Hepatocyte (in vitro differentiated cells): ENCODE measurements around the gene XIRP2. TPM values are rescaled to one million over a fixed set of nuclear protein-coding genes. Genes with fewer than 3 reads are reported as not detected.
"Not testable (repeated sequence)": the region's sequence is repeated elsewhere in the genome, so short reads cannot be mapped to it uniquely, and the experiment has no call there.

Experiments used
- DNase-seq: peaks from one replicate; pipeline ENCODE4 v3.0.0-alpha.2; 2016; ENCODE audit warnings: low spot score
- H2AFZ ChIP-seq: fragments of 200-600 bp; sonication (generic); 2 replicates; pipeline ENCODE4 v1.6.0; 2016; ENCODE audit warnings: antibody characterized with exemption, mild to moderate bottlenecking
- H3K27ac ChIP-seq: fragments of 200-600 bp; sonication (generic); 2 replicates; pipeline ENCODE4 v1.5.1; 2016; ENCODE audit warnings: mild to moderate bottlenecking
- H3K27me3 ChIP-seq: fragments of 200-600 bp; sonication (generic); 2 replicates; pipeline ENCODE4 v1.6.1; 2016
- H3K36me3 ChIP-seq: fragments of 200-600 bp; sonication (generic); replicated peaks from 2 replicates; pipeline ENCODE4 v1.5.1; 2016; ENCODE audit warnings: low read depth; ENCODE audit not compliant: insufficient read depth
- H3K4me1 ChIP-seq: fragments of 200-600 bp; sonication (generic); 2 replicates; pipeline ENCODE4 v1.5.1; 2016; ENCODE audit warnings: mild to moderate bottlenecking, moderate library complexity; ENCODE audit not compliant: insufficient read depth
- H3K4me2 ChIP-seq: fragments of 200-600 bp; sonication (generic); 2 replicates; pipeline ENCODE4 v1.6.0; 2016
- H3K4me3 ChIP-seq: fragments of 200-600 bp; sonication (generic); 2 replicates; pipeline ENCODE4 v1.5.1; 2016; ENCODE audit warnings: mild to moderate bottlenecking
- H3K79me2 ChIP-seq: fragments of 200-600 bp; sonication (generic); 2 replicates; pipeline ENCODE4 v1.6.0; 2017; ENCODE audit warnings: mild to moderate bottlenecking
- H3K9me2 ChIP-seq: fragments of 200-600 bp; sonication (generic); replicated peaks from 2 replicates; pipeline ENCODE4 v1.6.0; 2017; ENCODE audit warnings: mild to moderate bottlenecking; ENCODE audit not compliant: insufficient read depth
- H3K9me3 ChIP-seq: fragments of 200-600 bp; sonication (generic); 2 replicates; pipeline ENCODE4 v1.5.1; 2016; ENCODE audit warnings: low read depth, mild to moderate bottlenecking
- H4K20me1 ChIP-seq: fragments of 200-600 bp; sonication (generic); 2 replicates; pipeline ENCODE4 v1.6.0; 2016; ENCODE audit warnings: mild to moderate bottlenecking; ENCODE audit not compliant: insufficient read depth, poor library complexity, severe bottlenecking
- EZH2 ChIP-seq: fragments of 200-600 bp; sonication (generic); IDR thresholded peaks from 2 replicates; pipeline ENCODE4 v1.6.1; 2016; ENCODE audit warnings: antibody characterized with exemption, mild to moderate bottlenecking, borderline replicate concordance
- EZH2phosphoT487 ChIP-seq: fragments of 200-600 bp; sonication (generic); IDR thresholded peaks from one replicate; pipeline ENCODE4 v1.6.1; 2018; ENCODE audit warnings: antibody characterized with exemption, mild to moderate bottlenecking, low read depth, moderate library complexity; ENCODE audit not compliant: unreplicated experiment, severe bottlenecking
- WGBS: methylation state at CpG from one replicate; pipeline ENCODE4 v1.1.6; 2016; ENCODE audit warnings: low lambda C conversion rate; ENCODE audit errors: missing lambda C conversion rate; 5-methylcytosine and 5-hydroxymethylcytosine counted together
- polyA plus RNA-seq: library from polyadenylated mRNA; unstranded; fragments of >200 nt; fragmentation: Nextera tagmentation; extraction: Ambion mirVana; gene quantifications from 2 replicates; pipeline ENCODE4 v1.2.1, GENCODE V29; 2016
- total RNA-seq: library from RNA; depleted of rRNA; stranded (reverse); fragments of >200 nt; gene quantifications from 2 replicates; pipeline ENCODE4 v1.2.3, GENCODE V29; 2014
- TF ChIP-seq, protein P1 (sequence below): fragments of 200-600 bp; sonication (generic); IDR thresholded peaks from 2 replicates; pipeline ENCODE4 v1.5.1; 2016; ENCODE audit warnings: antibody characterized with exemption, mild to moderate bottlenecking; ENCODE audit not compliant: poor library complexity

Gene XIRP2
- total and polyA plus RNA-seq, 2 experiments from 2014 or later: not detected

DNA sequence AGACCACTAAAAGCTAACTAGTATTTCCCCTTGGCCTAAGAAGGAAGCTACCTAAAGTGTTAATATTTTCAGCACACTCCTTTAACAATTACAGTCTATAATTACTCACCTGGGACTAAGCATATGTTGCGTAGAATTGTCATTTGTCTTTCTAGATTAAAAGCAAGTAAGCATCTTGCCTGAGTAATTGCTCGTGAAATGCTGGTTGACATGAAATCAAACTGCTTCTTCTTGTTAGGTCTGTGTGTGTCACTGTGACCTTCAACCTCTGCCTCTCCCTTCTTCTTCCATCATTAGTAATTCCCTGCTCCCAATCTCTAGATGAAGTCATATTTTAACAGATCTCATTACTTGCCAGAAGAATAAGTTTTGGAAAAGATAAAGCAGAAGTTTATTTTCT lies 212.2 kb downstream of the XIRP2 start:
- Histone ChIP-seq H3K4me3 (no peak overlapping the region), H3K9me3 (no peaks in the 10 kb centered on the region), H3K27ac (no peak overlapping the region), H3K36me3 (no peaks in the 10 kb centered on the region), H3K9me2 (no peaks in the 10 kb centered on the region), H3K4me2 (no peak overlapping the region), H4K20me1 (no peaks in the 10 kb centered on the region), H2AFZ (no peak overlapping the region), H3K27me3 (no peaks in the 10 kb centered on the region), H3K4me1 (no peaks in the 10 kb centered on the region), H3K79me2 (no peaks in the 10 kb centered on the region)
- no peak for DNase-seq
- 71% methylated on average over 2 of the region's 2 CpGs for WGBS
- TF ChIP-seq, protein P1, sequence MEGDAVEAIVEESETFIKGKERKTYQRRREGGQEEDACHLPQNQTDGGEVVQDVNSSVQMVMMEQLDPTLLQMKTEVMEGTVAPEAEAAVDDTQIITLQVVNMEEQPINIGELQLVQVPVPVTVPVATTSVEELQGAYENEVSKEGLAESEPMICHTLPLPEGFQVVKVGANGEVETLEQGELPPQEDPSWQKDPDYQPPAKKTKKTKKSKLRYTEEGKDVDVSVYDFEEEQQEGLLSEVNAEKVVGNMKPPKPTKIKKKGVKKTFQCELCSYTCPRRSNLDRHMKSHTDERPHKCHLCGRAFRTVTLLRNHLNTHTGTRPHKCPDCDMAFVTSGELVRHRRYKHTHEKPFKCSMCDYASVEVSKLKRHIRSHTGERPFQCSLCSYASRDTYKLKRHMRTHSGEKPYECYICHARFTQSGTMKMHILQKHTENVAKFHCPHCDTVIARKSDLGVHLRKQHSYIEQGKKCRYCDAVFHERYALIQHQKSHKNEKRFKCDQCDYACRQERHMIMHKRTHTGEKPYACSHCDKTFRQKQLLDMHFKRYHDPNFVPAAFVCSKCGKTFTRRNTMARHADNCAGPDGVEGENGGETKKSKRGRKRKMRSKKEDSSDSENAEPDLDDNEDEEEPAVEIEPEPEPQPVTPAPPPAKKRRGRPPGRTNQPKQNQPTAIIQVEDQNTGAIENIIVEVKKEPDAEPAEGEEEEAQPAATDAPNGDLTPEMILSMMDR: no peak
- TF ChIP-seq EZH2phosphoT487: no peak

DNA sequence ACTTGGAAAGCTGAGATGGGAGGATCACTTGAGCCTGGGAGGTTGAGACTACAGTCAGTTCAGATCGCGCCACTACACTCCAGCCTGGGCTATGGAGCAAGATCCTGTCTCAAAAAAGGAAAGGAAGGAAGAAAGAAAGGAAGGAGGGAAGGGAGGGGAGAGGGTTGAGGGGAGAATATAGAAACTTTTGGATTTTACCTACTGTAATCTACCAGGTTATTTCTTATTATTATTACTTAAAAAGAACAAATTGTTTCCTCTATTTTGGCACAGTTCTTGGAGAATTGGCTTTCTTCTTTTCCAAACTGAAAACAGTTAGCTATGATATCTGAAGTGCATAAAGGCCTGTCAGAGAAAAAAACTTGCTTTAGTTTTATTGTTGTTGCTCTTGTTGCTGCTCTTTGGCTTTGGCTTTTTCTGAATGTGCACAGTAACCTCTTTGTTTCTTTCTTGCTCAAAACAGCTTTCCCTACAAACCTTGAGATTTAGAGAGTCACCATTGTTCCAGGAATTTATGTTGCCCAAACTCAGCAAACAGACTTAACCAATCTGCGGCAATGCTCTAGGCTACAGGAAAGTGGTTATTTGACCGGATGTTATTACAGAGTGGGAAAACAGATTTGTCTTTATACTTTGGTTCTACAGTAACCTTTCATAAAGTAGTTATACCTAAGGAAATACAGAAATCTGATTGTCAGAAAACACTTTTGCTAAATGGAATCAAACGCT lies 214.9 kb downstream of the XIRP2 start:
- H3K4me1 ChIP-seq: no peaks in the 10 kb centered on the region

DNA sequence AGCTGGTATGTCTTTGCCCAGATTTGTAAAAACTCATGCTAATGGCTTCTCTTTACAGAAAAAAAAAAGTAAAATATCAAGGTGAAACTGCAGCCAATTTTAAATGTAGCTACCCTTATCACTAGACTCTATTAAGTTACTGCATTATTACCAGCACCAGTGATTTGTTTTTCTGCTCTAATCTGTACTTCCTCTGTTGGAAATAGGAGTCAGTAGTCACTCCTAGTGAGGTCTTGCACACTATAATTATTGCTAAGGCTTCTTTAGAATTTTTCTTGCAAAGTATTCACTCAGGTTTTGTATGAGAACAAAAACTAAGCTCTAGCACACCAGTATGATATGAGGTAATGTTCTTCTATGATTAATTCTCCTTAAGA lies 215.5 kb downstream of the XIRP2 start:
- no peak for DNase-seq
- Histone ChIP-seq H3K4me3 (no peak overlapping the region), H2AFZ (no peak overlapping the region), H3K9me2 (no peaks in the 10 kb centered on the region), H3K27ac (no peak overlapping the region), H3K9me3 (no peaks in the 10 kb centered on the region), H3K27me3 (no peaks in the 10 kb centered on the region), H3K36me3 (no peaks in the 10 kb centered on the region), H3K79me2 (no peaks in the 10 kb centered on the region), H4K20me1 (no peaks in the 10 kb centered on the region), H3K4me1 (no peaks in the 10 kb centered on the region), H3K4me2 (no peak overlapping the region)
- TF ChIP-seq EZH2phosphoT487 (no peak), EZH2 (no peak)
- TF ChIP-seq, protein P1: no peak

More for the DNA sequence above, 214.9 kb downstream of the XIRP2 start:
- TF ChIP-seq EZH2phosphoT487 (no peak), EZH2 (no peak)
- TF ChIP-seq, protein P1: no peak
- H3K9me3 ChIP-seq: no peaks in the 10 kb centered on the region
- H3K27me3 ChIP-seq: no peaks in the 10 kb centered on the region
- H3K9me2 ChIP-seq: no peaks in the 10 kb centered on the region
- H3K36me3 ChIP-seq: no peaks in the 10 kb centered on the region
- H3K27ac ChIP-seq: no peak overlapping the region
- no peak overlapping the region for H3K4me2 ChIP-seq
- no peak overlapping the region for H3K4me3 ChIP-seq
- no peaks in the 10 kb centered on the region for H4K20me1 ChIP-seq
- H2AFZ ChIP-seq: no peak overlapping the region
- DNase-seq: no peak
- 74% methylated on average over 5 of the region's 5 CpGs for WGBS
- no peaks in the 10 kb centered on the region for H3K79me2 ChIP-seq

DNA sequence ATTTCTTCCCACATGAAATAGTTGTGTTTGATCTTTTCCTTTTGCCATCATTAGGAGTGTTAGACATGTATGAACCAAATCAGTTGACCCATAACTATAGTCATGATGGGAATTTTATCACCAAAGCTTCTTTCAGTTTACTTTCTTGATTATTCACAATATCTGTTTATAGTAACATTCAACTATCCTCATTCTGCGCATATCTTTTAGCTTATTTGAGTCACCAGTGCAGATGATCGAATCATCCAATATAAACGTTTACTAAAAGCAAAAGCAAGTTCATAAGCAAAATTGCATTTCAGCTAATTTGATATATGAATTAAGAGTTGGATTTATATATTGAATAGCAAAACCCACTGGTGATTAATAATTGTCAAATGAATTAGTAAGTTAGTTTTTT lies 216.4 kb downstream of the XIRP2 start:
- no peak overlapping the region for H3K4me2 ChIP-seq
- no peaks in the 10 kb centered on the region for H3K36me3 ChIP-seq
- no peak for DNase-seq
- H3K4me1 ChIP-seq: no peaks in the 10 kb centered on the region
- no peak overlapping the region for H3K4me3 ChIP-seq
- H3K9me2 ChIP-seq: no peaks in the 10 kb centered on the region
- H4K20me1 ChIP-seq: no peaks in the 10 kb centered on the region
- no peak overlapping the region for H3K27ac ChIP-seq
- H3K79me2 ChIP-seq: no peaks in the 10 kb centered on the region
- no peak overlapping the region for H2AFZ ChIP-seq
- H3K27me3 ChIP-seq: no peaks in the 10 kb centered on the region
- TF ChIP-seq EZH2phosphoT487 (no peak), EZH2 (no peak)
- TF ChIP-seq, protein P1: no peak
- WGBS: 94% methylated on average over 3 of the region's 3 CpGs
- no peaks in the 10 kb centered on the region for H3K9me3 ChIP-seq

DNA sequence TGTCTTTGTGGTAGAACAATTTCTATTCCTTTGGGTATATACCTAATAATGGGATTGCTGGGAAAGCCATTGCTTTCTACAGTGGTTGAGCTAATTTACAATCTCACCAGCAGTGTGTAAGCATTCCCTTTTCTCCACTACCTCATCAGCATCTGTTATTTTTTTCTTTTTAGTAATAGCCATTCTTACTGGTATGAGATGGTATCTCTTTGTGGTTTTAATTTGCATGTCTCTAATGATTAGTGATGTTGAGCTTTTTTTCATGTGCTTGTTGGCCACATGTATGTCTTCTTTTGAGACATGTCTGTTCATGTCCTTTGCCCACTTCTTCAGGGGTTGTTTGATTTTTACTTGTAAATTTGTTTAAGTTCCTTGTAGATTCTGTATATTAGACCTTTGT lies 221.4 kb downstream of the XIRP2 start:
- H3K9me3 ChIP-seq, H2AFZ ChIP-seq, H3K79me2 ChIP-seq, H3K27ac ChIP-seq, DNase-seq, H3K4me1 ChIP-seq, H4K20me1 ChIP-seq, H3K4me2 ChIP-seq, H3K27me3 ChIP-seq, H3K36me3 ChIP-seq, H3K4me3 ChIP-seq, H3K9me2 ChIP-seq: not testable (repeated sequence)
